CD4-positive, alpha-beta T cell treated with Interleukin-4 for 4 hours (primary cell): ENCODE data around the gene IKBKE.
A peak's percentile ranks its signal among the peaks of the same experiment; 100 is the strongest.

ENCODE experiments used
- DNase-seq: peaks from one replicate; pipeline ENCODE4 v3.0.0-alpha.2; 2020

The IKBKE gene

DNA sequence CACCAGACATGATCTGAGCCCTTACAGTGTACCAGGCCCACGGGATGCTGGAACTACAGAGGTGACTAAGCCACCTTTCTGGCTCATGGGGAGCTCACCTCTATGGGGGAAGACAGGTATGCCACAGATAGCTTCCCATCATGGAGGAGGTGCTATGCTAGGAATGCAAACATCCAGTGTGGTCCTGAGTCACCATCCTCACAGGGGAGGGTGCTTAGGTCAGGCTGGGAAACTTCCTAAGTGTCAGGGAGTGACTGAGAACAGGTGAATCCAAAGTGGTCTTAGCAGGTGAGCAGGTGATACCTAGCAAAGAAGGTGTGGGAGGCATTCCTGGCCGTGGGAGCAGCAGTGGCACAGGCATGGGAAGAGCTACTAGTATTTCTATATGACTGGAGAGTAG, 28.4 kb downstream of the IKBKE start:
- DNase-seq = no peak

DNA sequence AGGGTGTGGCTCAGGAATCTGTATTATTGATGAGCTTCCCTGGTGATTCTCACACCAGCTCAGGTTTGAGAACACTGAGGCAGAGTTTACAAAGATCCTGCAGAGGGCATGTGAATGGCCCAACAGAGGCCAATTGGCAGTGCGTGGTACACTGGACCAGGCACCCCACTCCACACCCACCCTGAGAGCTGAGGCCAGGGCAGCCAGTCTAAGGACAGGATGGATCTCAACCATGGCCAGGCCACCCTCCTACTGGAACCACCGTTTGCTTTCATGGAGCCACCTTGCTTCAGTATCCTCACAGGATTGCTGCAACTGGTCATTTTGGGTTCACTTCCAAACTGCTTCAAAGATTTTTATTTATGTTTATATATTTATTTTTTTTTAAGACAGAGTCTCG, 29.8 kb downstream of the IKBKE start:
- DNase-seq = no peak

DNA sequence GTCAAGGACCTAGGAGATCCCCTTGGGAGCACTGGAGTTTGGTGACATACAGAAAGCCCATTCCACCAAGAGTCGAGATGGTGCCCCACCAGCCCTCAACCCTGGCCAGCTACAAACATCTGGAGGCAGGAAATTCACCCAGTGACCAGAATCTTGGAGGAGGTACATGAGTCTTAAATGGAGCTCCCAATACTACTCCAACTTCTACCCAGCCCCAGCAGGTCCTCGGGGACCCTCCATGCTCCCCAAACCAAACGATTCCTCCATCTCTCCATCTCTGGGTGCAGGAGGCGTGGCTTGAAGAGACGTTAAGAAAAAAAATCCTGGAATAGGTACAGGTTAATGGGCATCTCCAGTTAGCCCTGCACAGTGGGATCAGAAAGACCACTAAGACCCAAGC, 31.6 kb downstream of the IKBKE start:
- no peak for DNase-seq

DNA sequence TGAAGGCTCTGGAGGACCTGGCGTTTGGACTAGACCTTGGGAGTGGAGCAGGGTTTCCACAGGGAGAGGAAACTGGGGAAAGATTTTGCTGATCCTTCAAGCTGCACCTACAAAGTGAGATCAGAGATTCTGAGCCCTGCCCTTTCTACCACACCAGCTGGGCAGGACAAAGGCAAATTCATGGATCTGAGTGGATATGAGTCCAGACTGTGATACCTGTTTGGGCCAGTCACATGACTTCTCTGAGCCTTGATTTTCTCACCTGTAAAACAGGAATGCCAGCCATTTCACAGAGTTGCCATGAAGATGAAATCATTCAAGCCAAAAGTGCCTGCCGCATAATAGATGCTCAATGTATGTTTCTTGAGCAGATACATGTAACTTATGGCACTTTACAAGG, 32.1 kb downstream of the IKBKE start:
- no peak for DNase-seq

DNA sequence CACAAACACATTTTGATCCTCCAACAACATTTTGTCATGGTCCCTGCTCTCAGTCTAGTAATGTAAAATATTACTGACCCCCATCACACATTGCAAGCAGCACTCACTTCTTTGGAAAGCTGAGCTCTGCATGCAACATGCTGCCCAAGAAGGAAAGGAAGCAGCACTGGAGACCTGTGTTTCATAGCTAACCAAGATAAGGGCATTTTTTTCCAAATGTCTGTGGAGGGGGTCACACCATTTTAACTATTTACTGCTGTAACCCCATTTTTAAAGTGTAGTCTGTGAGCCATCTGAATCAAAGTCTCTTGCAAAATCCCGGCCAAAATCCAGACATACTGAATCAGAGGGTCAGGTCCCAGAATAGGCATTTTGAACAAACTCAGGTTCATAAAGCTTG, 32.5 kb downstream of the IKBKE start:
- DNase-seq = no peak

DNA sequence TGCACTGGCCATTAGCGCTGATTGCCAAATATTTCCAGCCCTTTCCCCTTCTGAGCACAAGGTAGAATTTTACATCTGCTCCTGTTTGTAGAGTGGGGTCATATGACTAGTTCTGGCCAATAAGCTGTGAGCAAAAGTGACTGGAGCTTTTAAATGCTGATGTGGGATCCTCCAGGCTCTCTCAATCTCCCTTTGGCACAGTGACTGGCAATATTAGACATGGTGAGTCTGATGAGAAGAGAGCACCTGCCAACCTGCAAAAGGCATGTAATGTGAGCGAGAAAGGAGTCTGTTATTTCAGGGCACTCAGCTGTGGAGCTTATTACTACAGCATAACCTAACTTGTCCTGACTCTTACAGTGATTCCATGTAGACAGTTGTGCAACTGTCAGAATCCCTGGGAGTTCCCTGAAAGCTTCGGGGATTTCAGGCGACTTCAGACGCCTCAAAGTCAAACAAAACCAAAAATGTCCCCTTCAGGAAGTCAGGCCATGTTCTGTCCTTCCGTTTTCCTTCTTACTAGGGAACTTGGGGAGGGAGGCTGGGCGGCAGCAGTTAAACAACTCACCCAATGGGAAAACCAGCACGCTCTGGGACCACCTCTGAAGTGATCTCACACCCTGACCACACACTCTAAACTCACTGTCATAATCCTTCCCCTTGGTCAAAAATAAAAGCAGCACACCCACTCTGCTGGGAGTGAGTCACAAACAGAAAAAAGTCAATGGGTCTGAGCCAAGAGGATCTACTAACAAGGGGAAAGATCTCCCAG, 33.5 kb downstream of the IKBKE start:
- peak; percentile 52 for DNase-seq

DNA sequence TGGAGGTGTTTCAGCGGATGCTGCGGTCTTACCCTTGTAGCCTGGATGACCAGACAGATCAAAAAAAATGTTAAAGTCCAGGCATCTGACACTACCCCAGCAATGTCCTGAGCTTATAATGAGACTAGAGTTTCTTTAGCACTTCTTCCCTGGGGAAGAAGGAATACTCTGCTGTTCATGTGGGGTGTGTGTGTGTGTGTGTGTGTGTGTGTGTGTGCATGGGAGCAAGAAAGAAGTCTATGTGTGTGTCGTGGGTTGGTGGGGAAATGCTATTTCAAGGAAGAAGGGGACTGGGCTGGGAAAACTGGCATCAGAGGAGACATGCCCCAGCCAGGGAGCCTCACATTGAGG, 34.1 kb downstream of the IKBKE start:
- no peak for DNase-seq

DNA sequence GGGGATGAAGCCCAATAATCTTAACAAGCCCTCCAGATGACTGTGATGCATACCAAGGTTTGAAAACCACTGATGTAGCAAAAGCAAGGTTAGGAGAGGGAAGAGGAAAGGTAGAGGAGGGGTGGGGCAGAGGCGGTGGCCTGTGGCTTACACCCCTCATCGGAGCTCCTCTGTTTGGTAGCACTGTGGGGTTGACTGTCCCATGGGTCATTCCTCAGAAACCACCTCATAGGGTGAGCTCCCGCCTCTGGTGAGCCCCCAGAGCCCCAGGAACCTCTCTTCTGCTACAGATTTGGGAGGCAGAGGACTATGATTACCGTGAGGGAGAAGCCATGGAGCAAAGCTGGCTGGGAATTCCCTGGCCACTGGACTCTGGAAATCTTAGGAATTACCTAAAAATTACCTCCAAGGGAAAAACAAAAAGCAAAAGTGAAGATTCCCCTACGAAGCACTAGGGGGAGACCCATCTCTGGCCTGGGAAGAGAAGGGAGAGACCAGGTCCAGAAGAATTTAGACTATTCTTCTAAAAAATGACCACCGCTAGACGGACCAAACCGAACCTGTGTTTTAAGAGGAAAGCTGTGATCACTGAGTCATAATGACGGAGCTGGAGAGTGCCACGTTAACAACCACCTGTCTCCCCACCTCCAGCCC, 35.6 kb downstream of the IKBKE start:
- no peak for DNase-seq

DNA sequence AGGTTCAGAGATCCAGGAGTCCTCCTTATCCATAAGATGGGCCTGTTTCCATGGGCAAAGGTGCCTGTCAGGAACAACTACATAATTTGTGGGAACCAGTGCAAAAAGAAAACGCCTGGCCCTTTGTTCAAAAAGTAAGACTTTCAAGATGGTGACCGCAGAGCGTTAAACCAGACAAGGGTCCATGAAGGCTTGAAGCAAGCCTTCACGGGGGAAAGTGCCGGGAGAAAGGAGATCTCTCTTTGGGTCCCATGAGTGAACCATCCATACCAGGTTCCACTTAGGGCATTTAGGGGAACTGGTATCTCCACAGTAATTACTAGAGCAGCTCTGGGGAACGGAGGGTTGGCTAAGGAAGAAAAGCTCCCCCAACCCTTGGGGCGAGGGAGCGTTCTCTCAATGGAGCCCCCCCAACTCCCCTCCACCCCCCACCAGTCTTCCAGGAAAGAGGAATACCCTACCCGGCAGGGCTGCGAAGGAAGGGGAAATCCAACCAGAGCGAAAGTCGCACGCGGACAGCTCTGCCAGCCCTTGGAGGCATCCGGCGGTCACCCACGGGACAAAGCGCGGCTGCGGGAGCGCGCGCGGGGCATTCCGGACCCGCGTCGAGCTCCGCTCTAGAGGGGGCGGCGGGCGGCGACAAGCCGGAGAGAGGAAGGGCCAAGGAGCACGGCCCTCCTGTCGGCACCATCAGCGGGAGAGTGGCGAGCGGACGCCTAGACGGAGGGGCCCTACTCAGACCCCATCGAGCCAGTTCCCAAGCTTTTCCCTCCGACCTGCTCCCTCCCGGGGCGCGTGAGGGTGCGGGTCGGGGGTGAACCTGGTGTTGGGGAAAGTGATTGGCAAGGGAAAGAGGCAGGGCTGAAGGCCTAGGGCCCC, 36.4 kb downstream of the IKBKE start:
- no peak for DNase-seq

DNA sequence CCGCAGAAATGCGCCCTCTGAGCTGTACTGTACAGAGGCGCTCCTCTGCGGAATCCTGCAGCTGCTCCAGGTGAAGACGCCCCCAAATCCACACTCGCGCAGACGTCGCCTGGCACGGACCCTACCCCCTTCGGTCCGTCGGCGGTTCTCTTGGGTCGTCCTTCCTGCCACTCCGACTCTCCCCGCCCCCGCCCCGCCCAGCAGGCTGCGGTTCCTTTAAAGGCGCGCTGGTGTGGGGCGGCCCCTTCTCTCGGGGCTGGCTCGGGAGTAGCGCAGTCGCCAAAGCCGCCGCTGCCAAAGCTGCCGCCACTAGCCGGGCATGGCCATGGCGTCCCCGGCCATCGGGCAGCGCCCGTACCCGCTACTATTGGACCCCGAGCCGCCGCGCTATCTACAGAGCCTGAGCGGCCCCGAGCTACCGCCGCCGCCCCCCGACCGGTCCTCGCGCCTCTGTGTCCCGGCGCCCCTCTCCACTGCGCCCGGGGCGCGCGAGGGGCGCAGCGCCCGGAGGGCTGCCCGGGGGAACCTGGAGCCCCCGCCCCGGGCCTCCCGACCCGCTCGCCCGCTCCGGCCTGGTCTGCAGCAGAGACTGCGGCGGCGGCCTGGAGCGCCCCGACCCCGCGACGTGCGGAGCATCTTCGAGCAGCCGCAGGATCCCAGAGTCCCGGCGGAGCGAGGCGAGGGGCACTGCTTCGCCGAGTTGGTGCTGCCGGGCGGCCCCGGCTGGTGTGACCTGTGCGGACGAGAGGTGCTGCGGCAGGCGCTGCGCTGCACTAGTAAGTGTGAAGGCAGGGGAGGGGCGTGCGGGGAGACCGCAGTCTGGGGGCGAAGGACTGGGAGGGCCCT, 37.2 kb downstream of the IKBKE start, which contains the start of gene RASSF5:
TSS of gene RASSF5 (plus strand) at position 248 of the 846 bp plus-strand sequence. CDS start at position 320, 72 bp downstream.
- DNase-seq = peak; percentile 73

DNA sequence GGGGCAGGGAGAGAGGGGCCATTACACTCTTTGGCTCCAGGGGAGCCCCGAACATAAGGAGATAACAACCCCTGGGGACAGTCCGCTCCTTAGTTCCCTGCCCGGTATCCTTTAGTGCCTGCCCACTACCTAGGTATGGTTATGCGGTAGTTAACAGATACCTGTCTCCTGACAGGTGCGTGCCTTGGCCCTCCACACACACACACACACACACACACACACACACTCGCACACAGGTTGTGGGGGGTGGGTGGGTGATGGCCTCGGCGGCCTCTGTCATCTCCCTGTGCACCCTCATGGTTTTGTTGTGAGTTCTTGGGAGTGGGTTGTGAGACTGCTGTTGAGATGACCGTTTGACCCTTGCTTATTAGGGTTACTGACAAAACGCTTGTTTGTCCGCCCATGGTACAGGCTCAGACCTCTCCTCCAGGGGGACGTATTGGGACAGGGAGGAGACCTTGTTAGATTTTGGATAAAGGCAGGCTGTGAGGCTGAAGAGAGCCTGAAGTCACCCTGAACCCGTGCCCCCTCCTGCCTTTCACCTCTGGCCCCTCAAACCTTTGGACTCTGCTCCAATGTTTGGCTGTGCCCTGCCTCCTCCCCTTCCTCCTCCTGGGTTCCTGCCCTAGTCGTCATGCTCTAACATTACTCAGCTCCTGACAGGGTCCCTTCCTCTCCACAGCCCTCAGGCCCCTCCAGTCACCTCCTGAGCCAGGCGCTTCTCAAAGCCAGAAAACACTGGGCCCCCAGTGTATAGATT, 38.0 kb downstream of the IKBKE start:
- DNase-seq = no peak

DNA sequence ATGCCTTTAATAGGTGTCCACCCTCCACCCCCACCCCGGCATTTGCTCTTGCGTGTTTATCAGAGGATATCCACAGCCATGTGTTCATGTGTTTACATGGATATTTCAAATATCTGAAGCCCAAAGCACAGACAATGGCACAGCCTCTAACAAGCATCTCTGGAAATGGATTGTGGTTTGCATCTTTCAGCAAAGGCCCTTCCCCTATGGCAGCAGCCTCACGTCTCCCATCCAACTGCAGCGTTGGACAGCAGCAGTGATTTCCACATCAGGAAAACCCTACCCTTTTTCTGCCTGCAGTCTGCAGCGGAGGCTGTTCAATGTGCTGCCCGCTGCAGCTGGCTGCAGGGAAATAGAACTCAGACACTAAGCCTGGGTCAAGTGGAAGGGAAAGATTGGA, 38.7 kb downstream of the IKBKE start:
- no peak for DNase-seq

DNA sequence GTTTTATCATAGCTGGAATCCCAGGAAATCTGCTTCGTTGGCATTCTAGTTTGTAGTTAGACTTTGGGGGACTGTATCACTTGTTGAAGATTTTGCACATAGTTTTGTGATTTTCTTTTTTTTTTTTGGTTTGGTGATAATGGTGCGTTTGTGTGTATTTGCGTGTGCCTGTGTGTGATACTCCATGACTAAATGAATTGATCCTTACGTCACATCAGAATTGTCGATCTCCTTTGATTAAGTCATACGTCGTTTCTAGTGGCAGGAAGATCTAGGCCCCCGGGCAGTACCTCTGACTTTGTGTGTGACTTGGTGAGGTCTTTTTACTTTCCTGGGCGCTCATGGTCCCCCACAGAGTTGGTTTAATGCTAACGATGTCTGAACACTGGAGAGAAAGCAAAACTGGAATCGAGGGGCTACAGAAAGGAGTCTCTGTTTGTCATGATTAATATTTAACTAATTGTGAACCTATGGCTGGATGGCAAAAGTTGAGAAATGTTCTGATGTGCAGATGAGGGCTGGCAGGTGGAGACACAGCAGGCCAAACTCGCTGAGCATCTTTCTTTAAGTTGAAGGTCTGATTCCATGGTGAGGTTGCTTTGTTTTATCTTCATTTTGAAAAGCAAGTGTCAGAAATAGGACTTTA, 39.5 kb downstream of the IKBKE start:
- DNase-seq = no peak

DNA sequence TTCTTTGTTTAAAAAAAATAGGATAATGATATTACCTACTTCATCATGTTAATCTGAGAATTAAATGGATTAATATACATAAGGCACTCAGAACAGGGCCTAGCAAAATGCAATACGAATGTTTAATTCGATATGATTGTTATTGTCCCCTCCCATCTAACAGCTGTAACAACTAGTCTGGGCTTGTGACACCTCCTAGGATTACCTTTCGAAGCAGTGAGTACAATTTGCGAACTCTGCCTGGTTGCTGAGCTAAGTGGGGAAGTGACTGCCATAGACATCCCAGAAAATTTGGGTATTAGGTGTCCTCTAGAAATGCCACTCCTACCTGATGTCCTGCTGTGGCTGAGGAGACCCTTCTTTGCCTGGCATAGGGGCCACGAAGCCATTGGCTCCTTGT, 40.1 kb downstream of the IKBKE start:
- no peak for DNase-seq

DNA sequence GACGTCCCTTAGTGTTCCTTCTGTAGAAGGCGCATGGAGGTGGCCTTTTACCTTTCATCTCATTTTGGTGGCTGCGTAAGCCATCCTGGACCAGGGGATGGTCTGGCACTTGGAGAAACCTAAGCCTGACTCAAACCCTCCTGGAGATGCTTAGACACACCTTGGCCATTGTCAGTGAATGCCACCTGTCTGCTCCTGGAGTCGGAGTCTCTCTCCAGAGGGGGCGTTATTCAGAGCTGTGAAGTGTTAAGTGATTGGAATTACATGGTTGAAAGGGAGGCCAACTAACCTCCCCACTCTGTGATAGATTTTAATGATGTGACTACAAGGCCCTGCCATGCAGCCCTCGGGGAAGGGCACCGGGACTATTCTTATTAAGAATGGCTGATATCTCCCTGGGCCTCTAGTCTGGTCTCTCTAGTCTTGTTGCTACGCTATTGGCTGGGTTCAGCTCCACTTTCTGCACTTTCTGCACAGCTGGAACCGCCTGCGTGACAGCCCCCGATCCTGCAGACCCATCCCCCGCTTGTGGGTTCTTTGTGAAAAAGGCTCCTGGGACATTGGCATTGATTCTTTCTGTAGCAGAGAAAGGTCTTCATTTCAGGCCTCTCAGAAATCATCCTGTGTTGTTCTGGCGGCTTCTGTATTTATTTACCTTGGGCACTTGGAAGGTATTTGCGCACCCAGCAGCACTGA, 41.2 kb downstream of the IKBKE start:
- DNase-seq = no peak

DNA sequence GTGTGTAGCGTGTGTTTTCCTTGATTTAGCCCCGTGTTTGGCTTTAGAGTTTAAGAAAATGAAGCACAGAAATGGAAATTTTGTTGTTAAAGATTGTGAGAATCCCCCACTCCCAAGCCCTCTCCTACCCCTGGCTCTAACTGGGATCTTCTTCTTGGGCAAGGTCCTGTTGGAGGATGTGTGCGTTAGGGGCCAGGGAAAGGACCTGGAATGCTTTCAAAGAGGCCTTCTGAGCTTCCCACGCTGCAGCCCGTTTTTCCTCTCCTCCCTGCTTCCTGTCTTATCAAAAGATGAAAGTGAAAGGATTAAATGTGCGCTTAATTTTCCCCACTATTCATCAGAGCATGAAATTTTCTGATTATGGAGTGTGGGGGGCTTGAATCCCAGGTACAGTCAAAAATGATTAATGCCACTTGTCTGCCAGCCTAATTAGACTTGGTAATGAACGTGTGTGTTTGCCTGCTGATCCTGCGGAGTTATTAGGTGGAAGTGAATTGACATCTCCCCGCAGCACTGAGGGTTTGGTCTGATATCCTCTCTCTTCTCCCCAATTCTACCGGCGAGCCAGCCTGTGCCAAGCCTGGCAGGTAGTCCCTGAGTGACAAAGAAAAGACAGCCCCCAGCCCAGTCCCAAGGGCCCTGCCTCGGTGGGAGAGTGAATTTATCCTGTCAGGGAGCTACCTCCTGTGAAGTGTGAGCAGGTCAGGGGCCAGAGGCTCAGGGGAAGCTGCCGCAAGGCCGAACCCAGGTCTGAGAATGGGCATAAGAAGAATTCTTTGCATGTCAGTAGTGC, 42.0 kb downstream of the IKBKE start:
- DNase-seq = no peak

DNA sequence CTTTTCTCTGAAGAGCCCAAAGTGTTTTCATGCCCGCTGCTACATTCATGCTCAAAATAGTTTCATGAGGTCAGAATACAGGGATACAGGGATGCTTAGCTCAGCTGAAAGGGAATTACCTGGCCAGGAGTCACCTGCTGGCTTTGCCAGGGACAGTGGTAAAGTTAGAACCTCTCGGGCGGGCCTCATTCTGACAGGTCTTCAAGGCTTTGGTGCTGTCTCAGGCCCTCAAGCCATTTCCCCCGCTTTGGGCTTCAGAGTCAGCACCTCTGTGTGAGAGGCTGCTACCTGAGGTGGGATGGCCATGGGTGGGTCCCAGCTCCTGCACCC, 42.5 kb downstream of the IKBKE start:
- DNase-seq = no peak

DNA sequence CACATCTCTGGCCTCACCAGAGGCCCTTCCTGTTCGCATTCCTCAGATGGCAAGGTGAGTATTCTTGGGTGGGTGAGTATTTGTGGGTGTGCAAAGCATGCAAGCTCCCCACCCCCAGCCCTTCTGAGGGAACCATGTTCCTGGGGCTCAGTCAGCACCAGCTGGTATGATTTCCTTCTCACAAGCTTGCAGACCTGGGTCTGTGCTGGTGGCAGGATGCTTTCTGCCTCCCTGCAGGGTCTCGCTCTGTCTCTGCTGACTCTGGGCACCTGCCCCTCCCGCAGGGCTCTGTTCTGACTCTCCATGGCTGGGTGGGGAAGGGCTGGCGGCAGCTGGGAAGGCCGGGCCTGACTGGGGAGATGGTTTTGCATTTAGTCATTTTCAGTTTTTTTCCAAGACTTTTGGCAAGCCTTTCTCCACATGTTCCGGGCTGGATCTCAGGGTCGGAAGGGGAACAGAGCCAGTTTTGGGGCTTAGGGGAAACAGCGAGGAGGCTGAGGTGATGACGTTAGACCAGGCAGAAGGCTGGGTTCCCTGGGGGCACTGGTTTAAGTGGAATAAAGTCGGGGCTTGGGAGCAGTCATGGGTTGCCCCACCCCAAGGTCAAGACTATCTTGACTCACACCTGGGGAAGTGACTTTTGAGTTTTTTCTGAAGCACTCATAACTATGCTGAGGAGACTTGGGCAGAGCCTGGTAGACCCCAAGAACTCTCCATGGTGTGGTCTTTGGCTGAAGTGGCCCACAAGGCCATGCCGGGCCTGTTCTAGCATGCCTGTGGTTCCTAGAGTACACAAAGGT, 43.2 kb downstream of the IKBKE start:
- DNase-seq = no peak

DNA sequence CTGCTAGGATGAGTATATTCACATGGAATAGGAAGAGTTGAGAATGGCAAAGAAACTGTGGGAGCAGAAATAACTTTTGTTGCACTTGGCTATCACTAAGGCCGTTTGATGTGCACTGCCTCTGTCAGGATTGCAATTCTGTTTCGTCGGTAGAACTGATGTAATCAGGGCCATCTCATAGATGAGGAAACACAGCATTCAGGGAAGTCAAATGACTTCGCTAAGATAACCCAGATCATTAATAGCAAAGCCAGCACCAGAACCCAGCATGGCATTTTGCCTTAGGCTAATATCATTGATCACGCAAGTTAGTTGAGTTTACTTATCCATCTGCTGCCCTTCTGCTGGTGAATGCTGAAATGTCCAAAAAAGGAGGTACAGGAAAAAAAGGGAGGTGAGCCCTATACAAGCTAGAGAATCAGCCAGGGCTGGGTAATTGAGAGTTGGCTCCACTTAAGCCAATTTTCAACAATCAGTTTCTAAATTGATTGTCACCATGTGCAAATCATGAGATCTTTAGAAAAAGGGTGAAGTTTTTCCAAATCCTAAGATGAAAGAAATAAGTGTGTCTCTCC, 44.6 kb downstream of the IKBKE start:
- no peak for DNase-seq
